ENCODE data around the gene CISD2. TPM values are rescaled to one million over a fixed set of nuclear protein-coding genes. Genes with fewer than 3 reads are reported as not detected.
"Not testable (repeated sequence)": the region's sequence is repeated elsewhere in the genome, so short reads cannot be mapped to it uniquely, and the experiment has no call there.

CISD2 gene
- total RNA-seq, 2 experiments from 2014 or later: 37.7 to 40.0 TPM

DNA sequence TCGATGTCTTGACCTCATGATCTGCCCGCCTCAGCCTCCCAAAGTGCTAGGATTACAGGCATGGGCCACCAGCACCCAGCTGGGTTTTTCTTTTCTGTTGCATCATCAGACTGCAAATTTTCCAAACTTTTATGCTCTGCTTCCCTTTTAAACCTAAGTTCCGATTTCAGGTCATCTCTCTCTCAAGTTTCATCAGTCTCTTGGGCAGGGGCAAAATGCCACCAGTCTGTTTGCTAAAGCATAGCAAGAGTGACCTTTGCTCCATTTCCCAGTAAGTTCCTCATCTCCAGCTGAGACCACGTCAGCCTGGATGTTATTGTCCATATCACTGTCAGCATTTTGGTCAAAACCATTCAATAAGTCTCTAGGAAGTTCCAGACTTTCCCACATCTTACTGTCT is 9.6 kb downstream of the CISD2 start:
- H3K9me3 Mint-ChIP-seq (ENCODE audit: insufficient read depth): peaks cover 15% of the 10 kb centered on the region
- H3K4me3 Mint-ChIP-seq; H3K27me3 Mint-ChIP-seq (ENCODE audit: low read depth); ATAC-seq; DNase-seq; H3K27ac Mint-ChIP-seq; CTCF ChIA-PET: not testable (repeated sequence)
- peaks cover 71% of the 10 kb centered on the region for H3K36me3 Mint-ChIP-seq (ENCODE audit: low read depth)
- POLR2A ChIA-PET: interaction anchor here (1.5 kb wide), 1 partner anchor 9 kb away, joined by 6 read pairs; the partner anchor contains the start of gene CISD2
- H3K4me1 Mint-ChIP-seq (ENCODE audit: low read depth): peaks cover 19% of the 10 kb centered on the region

DNA sequence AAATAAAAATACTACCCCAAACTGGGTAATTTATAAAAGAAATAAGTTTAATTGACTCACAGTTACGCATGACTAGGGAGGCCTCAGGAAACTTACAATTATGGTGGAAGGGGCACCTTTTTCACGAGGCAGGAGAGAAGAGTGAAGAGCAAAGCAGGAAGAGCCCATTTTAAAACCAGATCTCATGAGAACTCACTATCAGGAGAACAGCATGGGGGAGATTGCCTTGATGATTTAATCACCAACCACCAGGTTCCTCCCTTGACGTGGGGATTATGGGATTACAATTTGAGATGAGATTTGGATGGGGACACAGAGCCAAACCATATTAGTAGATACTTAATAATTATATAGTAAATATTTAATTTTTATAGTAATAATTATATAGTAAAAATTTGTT is 10.1 kb downstream of the CISD2 start:
- Mint-ChIP-seq H3K27ac (no peak overlapping the region), H3K9me3 (ENCODE audit: insufficient read depth) (peaks cover 15% of the 10 kb centered on the region), H3K27me3 (ENCODE audit: low read depth) (no peaks in the 10 kb centered on the region), H3K4me3 (no peak overlapping the region), H3K4me1 (ENCODE audit: low read depth) (peaks cover 18% of the 10 kb centered on the region), H3K36me3 (ENCODE audit: low read depth) (peaks cover 67% of the 10 kb centered on the region)
- POLR2A ChIA-PET: no interaction called here
- CTCF ChIA-PET: no interaction called here
- ATAC-seq: no peak
- no peak for DNase-seq

DNA sequence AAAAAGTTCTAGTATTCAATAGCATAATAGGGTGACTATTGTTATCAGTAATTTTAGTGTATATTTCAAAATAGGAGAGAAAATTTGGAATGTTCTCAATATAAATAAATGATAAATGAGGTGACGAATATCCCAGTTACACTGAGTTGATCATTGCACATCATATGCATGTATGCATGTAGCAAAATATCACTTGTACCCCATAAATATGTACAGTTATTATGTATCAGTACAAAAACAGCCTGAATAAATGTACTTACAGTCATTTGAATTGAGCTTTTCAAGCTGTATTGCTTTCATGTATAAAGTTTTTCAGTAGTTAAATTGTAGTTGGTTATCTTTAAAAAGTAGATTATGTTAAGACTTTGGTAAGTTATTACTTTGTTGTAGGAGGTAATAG is 12.6 kb downstream of the CISD2 start:
- Mint-ChIP-seq H3K4me3 (no peak overlapping the region), H3K9me3 (ENCODE audit: insufficient read depth) (peaks cover 9% of the 10 kb centered on the region), H3K27ac (no peak overlapping the region), H3K4me1 (ENCODE audit: low read depth) (peaks cover 12% of the 10 kb centered on the region), H3K27me3 (ENCODE audit: low read depth) (no peaks in the 10 kb centered on the region), H3K36me3 (ENCODE audit: low read depth) (peaks cover 50% of the 10 kb centered on the region)
- no peak for DNase-seq
- no peak for ATAC-seq
- ChIA-PET POLR2A (no interaction called here), CTCF (no interaction called here)

DNA sequence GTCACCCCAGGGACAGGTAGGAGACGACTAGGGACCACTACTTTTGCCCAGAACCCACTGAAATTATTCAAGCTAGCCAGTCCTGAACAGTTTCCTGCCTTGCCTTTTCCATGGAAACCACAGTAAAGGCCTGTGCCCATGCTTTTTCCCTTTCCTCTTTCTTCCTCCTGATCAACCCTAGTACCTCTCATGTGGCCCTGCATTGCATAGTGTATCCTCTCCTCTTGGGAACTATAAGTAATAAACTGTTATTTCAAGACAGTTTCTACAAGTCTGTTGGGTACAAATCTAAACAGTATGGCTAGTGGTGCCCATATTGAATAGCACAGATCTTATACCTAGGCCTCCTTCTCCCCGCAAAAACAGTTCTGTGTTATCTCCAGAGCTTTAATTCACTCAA is 14.5 kb downstream of the CISD2 start:
- no peak overlapping the region for H3K4me3 Mint-ChIP-seq
- H3K9me3 Mint-ChIP-seq (ENCODE audit: insufficient read depth): no peaks in the 10 kb centered on the region
- ChIA-PET CTCF (no interaction called here), POLR2A (no interaction called here)
- ATAC-seq (no peak), DNase-seq (no peak)
- peaks cover 37% of the 10 kb centered on the region for H3K36me3 Mint-ChIP-seq (ENCODE audit: low read depth)
- H3K4me1 Mint-ChIP-seq (ENCODE audit: low read depth): peaks cover 12% of the 10 kb centered on the region
- no peak overlapping the region for H3K27ac Mint-ChIP-seq
- no peaks in the 10 kb centered on the region for H3K27me3 Mint-ChIP-seq (ENCODE audit: low read depth)

DNA sequence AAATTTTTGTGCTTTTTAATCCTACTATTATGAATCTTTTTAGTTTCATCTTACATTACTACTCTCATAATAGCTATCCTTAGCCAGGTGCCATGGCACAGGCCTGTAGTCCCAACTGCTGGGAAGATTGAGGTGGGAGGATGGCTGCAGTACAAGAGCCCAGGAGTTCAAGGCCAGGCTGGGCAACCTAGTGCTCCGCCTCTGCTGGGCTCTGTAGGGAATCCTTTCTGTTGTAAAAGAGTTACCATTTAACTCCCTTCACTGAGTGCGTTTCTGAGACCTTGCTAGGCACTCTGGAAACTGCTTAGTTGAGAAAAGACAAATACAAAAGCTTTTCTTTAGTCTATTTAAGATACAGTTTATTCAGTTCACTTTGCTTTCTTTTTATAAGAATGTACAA is 19.8 kb downstream of the CISD2 start:
- H3K9me3 Mint-ChIP-seq (ENCODE audit: insufficient read depth); ATAC-seq; H3K27me3 Mint-ChIP-seq (ENCODE audit: low read depth); H3K27ac Mint-ChIP-seq; CTCF ChIA-PET; POLR2A ChIA-PET; H3K4me1 Mint-ChIP-seq (ENCODE audit: low read depth); DNase-seq; H3K4me3 Mint-ChIP-seq: not testable (repeated sequence)
- peaks cover 19% of the 10 kb centered on the region for H3K36me3 Mint-ChIP-seq (ENCODE audit: low read depth)

DNA sequence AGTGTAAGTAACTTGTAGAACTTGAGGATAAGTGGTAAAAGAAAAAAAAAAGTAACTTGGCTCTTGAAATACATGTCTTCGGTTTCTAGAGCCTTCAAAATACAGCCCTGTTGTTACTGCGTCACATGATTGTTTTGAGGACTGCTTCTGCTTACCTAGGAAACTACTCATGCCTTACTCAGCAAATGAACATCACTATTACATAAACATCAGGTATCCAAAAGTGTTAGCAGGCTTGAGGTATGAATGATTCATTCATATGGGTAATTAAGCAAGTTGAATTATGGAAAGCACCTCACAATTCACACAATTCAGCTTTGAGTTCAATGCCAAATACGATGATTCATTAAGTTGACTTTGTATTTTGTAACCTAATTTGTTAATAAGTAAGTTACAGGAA is 21.1 kb downstream of the CISD2 start:
- DNase-seq; CTCF ChIA-PET; ATAC-seq; H3K27ac Mint-ChIP-seq; H3K27me3 Mint-ChIP-seq (ENCODE audit: low read depth); H3K4me1 Mint-ChIP-seq (ENCODE audit: low read depth); H3K4me3 Mint-ChIP-seq; POLR2A ChIA-PET; H3K9me3 Mint-ChIP-seq (ENCODE audit: insufficient read depth): not testable (repeated sequence)
- peaks cover 19% of the 10 kb centered on the region for H3K36me3 Mint-ChIP-seq (ENCODE audit: low read depth)

DNA sequence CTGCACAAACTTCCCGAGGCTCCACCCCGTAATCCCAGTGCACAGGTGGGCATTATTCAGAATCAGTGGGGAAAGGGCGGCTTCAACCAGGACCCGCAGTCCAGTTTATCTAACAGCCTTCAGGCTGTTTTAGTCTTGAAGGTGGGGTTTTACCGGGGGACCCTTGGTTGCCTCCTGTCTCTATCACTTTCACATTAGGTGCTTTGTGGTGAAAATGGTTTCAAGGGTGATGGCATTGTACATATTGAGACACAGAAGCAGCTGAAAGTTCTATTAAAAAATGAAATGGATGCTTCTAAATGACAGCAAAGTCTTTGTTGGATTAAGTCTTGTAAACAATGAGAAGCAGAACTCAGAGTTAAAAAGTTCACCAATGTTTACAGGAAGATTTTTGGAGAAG is 27.8 kb downstream of the CISD2 start:
- POLR2A ChIA-PET; H3K9me3 Mint-ChIP-seq (ENCODE audit: insufficient read depth); ATAC-seq; H3K27me3 Mint-ChIP-seq (ENCODE audit: low read depth); H3K36me3 Mint-ChIP-seq (ENCODE audit: low read depth); H3K4me3 Mint-ChIP-seq; H3K27ac Mint-ChIP-seq; CTCF ChIA-PET; DNase-seq; H3K4me1 Mint-ChIP-seq (ENCODE audit: low read depth): not testable (repeated sequence)

DNA sequence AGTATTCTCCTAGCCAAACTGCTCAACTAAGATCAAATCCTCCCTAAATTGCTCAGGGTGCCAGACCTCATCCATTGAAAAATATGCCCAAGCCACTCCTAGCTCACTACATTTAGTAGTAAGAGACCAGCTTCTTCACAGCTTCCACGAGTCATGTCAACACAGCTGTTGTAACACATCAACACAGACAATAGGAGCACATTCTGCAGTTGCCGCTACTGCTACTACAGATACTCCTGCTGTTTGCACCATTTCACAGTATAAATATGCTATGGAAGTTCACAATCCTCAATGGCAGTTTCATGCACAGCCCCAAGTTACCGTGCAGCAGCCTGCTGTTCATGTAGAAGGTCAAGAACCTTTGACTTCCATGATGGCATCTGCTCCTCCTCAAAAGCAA is 28.8 kb downstream of the CISD2 start:
- CTCF ChIA-PET; H3K27ac Mint-ChIP-seq; POLR2A ChIA-PET; H3K27me3 Mint-ChIP-seq (ENCODE audit: low read depth); H3K9me3 Mint-ChIP-seq (ENCODE audit: insufficient read depth); DNase-seq; H3K4me3 Mint-ChIP-seq; H3K36me3 Mint-ChIP-seq (ENCODE audit: low read depth); ATAC-seq; H3K4me1 Mint-ChIP-seq (ENCODE audit: low read depth): not testable (repeated sequence)

DNA sequence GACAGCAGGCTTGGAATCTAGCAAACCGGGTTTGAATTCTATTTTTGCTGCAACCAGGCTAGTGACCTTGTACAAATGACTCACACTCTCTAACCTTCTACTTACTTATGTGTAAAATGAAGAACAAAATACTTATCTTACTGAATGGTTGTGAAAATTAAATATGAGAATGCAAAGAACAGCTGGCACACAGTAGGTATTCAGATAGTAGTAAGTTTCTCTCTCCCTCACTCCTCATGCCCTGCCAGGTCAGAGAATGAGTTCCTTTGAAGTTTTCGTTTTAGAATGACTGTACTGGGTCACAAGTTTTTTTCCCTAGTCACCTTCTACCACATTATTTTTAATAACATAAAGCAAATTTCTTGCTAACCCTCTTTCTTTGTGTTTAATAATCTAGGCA is 33.0 kb downstream of the CISD2 start:
- DNase-seq: no peak
- no peaks in the 10 kb centered on the region for H3K9me3 Mint-ChIP-seq (ENCODE audit: insufficient read depth)
- H3K4me3 Mint-ChIP-seq: no peak overlapping the region
- no peak for ATAC-seq
- no peaks in the 10 kb centered on the region for H3K36me3 Mint-ChIP-seq (ENCODE audit: low read depth)
- ChIA-PET POLR2A (no interaction called here), CTCF (no interaction called here)
- no peaks in the 10 kb centered on the region for H3K27me3 Mint-ChIP-seq (ENCODE audit: low read depth)
- H3K27ac Mint-ChIP-seq: no peak overlapping the region
- peaks cover under 1% of the 10 kb centered on the region for H3K4me1 Mint-ChIP-seq (ENCODE audit: low read depth)

DNA sequence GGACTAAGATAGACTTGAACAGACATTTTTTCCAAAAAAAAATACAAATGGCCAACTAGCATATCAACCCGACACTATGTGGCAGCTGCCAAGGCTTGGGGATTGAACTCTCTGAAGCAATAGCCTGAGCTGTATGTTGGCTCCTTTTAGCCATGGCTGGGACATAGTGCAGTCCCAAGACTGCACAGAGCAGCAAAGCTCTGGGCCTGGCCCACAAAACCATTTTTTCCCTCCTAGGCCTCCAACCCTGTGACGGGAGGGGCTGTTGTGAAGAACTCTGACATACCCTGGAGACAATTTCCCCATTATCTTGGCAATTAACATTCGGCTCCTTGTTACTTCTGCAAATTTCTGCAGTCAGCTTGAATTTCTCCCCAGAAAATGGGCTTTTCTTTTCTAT is 50.1 kb downstream of the CISD2 start:
- peaks cover 9% of the 10 kb centered on the region for H3K9me3 Mint-ChIP-seq (ENCODE audit: insufficient read depth)
- H3K27ac Mint-ChIP-seq: no peak overlapping the region
- no peak overlapping the region for H3K4me3 Mint-ChIP-seq
- CTCF ChIA-PET: no interaction called here
- no peaks in the 10 kb centered on the region for H3K36me3 Mint-ChIP-seq (ENCODE audit: low read depth)
- DNase-seq (no peak), ATAC-seq (no peak)
- no peaks in the 10 kb centered on the region for H3K27me3 Mint-ChIP-seq (ENCODE audit: low read depth)
- no peaks in the 10 kb centered on the region for H3K4me1 Mint-ChIP-seq (ENCODE audit: low read depth)
- POLR2A ChIA-PET: no interaction called here

DNA sequence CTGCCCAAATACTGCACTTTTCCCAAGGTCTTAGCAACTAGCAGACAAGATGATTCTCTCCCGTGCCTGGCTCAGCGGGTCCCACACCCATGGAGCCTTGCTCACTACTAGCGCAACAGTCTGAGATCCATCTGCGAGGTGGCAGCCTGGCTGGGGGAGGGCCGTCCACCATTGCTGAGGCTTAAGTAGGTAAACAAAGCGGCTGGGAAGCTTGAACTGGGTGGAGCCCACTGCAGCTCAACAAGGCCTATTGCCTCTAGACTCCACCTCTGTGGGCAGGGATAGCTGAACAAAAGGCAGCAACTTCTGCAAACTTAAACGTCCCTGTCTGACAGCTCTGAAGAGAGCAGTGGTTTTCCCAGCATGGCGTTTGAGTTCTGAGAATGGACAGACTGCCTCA is 50.9 kb downstream of the CISD2 start:
- H3K4me3 Mint-ChIP-seq; H3K36me3 Mint-ChIP-seq (ENCODE audit: low read depth); ATAC-seq; H3K4me1 Mint-ChIP-seq (ENCODE audit: low read depth); DNase-seq; H3K27ac Mint-ChIP-seq; H3K9me3 Mint-ChIP-seq (ENCODE audit: insufficient read depth); H3K27me3 Mint-ChIP-seq (ENCODE audit: low read depth); CTCF ChIA-PET; POLR2A ChIA-PET: not testable (repeated sequence)

DNA sequence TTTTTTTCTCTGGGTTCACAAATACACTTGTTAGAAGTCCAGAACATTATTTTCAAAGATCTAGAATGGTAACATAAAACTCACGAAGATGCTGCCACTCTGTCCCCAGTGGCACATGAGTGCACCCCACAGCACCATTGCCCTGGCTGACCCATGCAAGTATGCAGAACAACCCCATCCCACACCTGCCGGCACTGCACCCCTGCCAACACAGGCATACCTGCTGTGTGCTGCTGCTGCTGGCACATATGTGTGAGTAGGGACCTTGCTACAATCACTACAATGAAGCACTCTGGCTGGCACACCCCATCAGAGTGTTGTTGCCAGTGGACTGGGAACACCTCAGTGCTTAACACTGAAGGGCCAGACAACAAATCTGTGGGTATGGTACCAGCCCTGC is 66.9 kb downstream of the CISD2 start:
- no peak for DNase-seq
- POLR2A ChIA-PET: no interaction called here

DNA sequence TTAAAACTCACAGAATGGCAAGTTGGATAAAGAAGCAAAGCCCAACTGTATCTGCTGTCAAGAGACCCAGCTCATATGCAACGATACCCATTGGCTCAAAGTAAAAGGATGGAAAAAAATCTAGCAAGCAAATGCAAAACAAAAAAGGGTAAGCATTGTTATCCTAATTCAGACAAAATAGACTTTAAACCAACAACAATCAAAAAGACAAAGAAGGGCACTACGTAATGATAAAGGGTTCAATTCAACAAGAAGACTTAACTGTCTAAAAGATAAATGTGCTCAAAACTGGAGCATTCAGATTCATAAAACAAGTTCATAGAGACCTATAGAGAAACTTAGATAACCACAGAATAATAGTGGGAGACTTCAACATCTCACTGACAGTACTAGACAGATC is 69.3 kb downstream of the CISD2 start:
- DNase-seq; H3K9me3 Mint-ChIP-seq (ENCODE audit: insufficient read depth); H3K4me1 Mint-ChIP-seq (ENCODE audit: low read depth); H3K27me3 Mint-ChIP-seq (ENCODE audit: low read depth); POLR2A ChIA-PET; CTCF ChIA-PET; H3K36me3 Mint-ChIP-seq (ENCODE audit: low read depth); H3K27ac Mint-ChIP-seq; H3K4me3 Mint-ChIP-seq; ATAC-seq: not testable (repeated sequence)

More for the DNA sequence above, 66.9 kb downstream of the CISD2 start:
- Mint-ChIP-seq H3K4me3 (no peak overlapping the region), H3K9me3 (ENCODE audit: insufficient read depth) (peaks cover 3% of the 10 kb centered on the region), H3K27me3 (ENCODE audit: low read depth) (no peaks in the 10 kb centered on the region), H3K27ac (no peak overlapping the region), H3K4me1 (ENCODE audit: low read depth) (no peaks in the 10 kb centered on the region), H3K36me3 (ENCODE audit: low read depth) (no peaks in the 10 kb centered on the region)
- CTCF ChIA-PET: no interaction called here
- no peak for ATAC-seq

Measured in activated CD8-positive, alpha-beta T cell treated with anti-CD3 and anti-CD28 coated beads, Interleukin-2, amount 10 ng/mL, durations not matched to agents 7 days and 5 days (primary cell).